ENCODE data around the gene SQSTM1. TPM values are rescaled to one million over a fixed set of nuclear protein-coding genes. Genes with fewer than 3 reads are reported as not detected.

Gene SQSTM1
- total RNA-seq, 2 donors from 2014 or later, result 249 to 606 TPM

- Histone ChIP-seq H3K4me1 (no peaks in the 10 kb centered on the region), H3K36me3 (replicated peaks in 1 of 2; ENCODE audit: insufficient read depth in 1 of 2, low read depth in 2 of 2) (peaks cover 7 to 10% of the 10 kb centered on the region in 2 donors), H3K4me3 (no peak overlapping the region), H3K27ac (no peak overlapping the region), H3K9me3 (no peaks in the 10 kb centered on the region), H3K27me3 (no peaks in the 10 kb centered on the region)
- no peak for DNase-seq
- intact Hi-C loops (cut with DNase I), result no loop called here
- TF ChIP-seq CTCF (IDR thresholded peaks at IDR 0.05) (no peak), POLR2A (IDR thresholded peaks at IDR 0.05) (no peak)
- WGBS, 2 donors, result 80 to 92% methylated on average over 2 to 4 of the region's 4 CpGs
- no peak for ATAC-seq
These were observed 40.9 kb upstream of the SQSTM1 start for GRCh38 chr5:179779826-179780225.

GRCh38 chr5:179780362-179780761 lies 40.3 kb upstream of the SQSTM1 start:
- Histone ChIP-seq H3K27ac (no peak overlapping the region), H3K4me1 (no peaks in the 10 kb centered on the region), H3K9me3 (no peaks in the 10 kb centered on the region), H3K36me3 (replicated peaks in 1 of 2; ENCODE audit: insufficient read depth in 1 of 2, low read depth in 2 of 2) (peaks cover 7 to 10% of the 10 kb centered on the region in 2 donors), H3K4me3 (no peak overlapping the region), H3K27me3 (no peaks in the 10 kb centered on the region)
- 75 to 86% methylated on average over 7 of the region's 7 CpGs for WGBS, 2 donors
- intact Hi-C loops (cut with DNase I), result no loop called here
- DNase-seq, result no peak
- no peak for TF ChIP-seq POLR2A (IDR thresholded peaks at IDR 0.05)
- no peak for TF ChIP-seq CTCF (IDR thresholded peaks at IDR 0.05)
- ATAC-seq, result no peak

- Histone ChIP-seq H3K27me3 (no peaks in the 10 kb centered on the region), H3K36me3 (replicated peaks in 1 of 2; ENCODE audit: insufficient read depth in 1 of 2, low read depth in 2 of 2) (peaks cover 0 to 2% of the 10 kb centered on the region in 2 donors), H3K9me3 (no peaks in the 10 kb centered on the region), H3K27ac (no peak overlapping the region), H3K4me1 (no peaks in the 10 kb centered on the region), H3K4me3 (no peak overlapping the region)
- 73 to 91% methylated on average over 4 of the region's 4 CpGs for WGBS, 2 donors
- TF ChIP-seq POLR2A (IDR thresholded peaks at IDR 0.05) (no peak), CTCF (IDR thresholded peaks at IDR 0.05) (no peak)
- intact Hi-C loops (cut with DNase I), result no loop called here
- ATAC-seq, result no peak
- no peak for DNase-seq
These were observed 38.9 kb upstream of the SQSTM1 start for GRCh38 chr5:179781846-179782245.

- intact Hi-C loops (cut with DNase I), result no loop called here
- Histone ChIP-seq H3K36me3 (replicated peaks in 1 of 2; ENCODE audit: insufficient read depth in 1 of 2, low read depth in 2 of 2) (peaks cover 0 to 2% of the 10 kb centered on the region in 2 donors), H3K4me3 (no peak overlapping the region), H3K27ac (no peak overlapping the region), H3K9me3 (no peaks in the 10 kb centered on the region), H3K27me3 (no peaks in the 10 kb centered on the region), H3K4me1 (no peaks in the 10 kb centered on the region)
- no peak for DNase-seq
- ATAC-seq, result no peak
- TF ChIP-seq CTCF (IDR thresholded peaks at IDR 0.05) (no peak), POLR2A (IDR thresholded peaks at IDR 0.05) (no peak)
- WGBS, 2 donors, result 93 to 95% methylated on average over 6 to 9 of the region's 9 CpGs
These were observed 37.6 kb upstream of the SQSTM1 start for GRCh38 chr5:179783128-179783527.

- no peaks in the 10 kb centered on the region for H3K9me3 ChIP-seq
- ATAC-seq, result no peak
- H3K36me3 ChIP-seq (replicated peaks in 1 of 2; ENCODE audit: insufficient read depth in 1 of 2, low read depth in 2 of 2), result no peaks in the 10 kb centered on the region
- H3K4me3 ChIP-seq, result no peak overlapping the region
- WGBS, 2 donors, result 71 to 72% methylated on average over 9 to 10 of the region's 12 CpGs
- DNase-seq, result no peak
- peaks cover 1% of the 10 kb centered on the region for H3K4me1 ChIP-seq
- TF ChIP-seq POLR2A (IDR thresholded peaks at IDR 0.05), result no peak
- no peak for TF ChIP-seq CTCF (IDR thresholded peaks at IDR 0.05)
- H3K27me3 ChIP-seq, result no peaks in the 10 kb centered on the region
- intact Hi-C loops (cut with DNase I), result no loop called here
- no peak overlapping the region for H3K27ac ChIP-seq
These were observed 33.8 kb upstream of the SQSTM1 start for GRCh38 chr5:179786861-179787260.

Measured in body of pancreas (tissue), 4 donors.